Fibroblast of lung (primary cell): Measurements from ENCODE around the gene PLEKHS1.

ENCODE experiments used
- CTCF ChIP-seq, 2 donors: IDR thresholded peaks in 1 of 2; conservative IDR thresholded peaks in 1 of 2; 1 replicate in 1 of 2; 2 replicates in 1 of 2; pipeline ENCODE4 v1.5.1; 2011 to 2012; ENCODE audit warnings: low read length in 2 of 2, control low read depth in 1 of 2, inconsistent platforms in 1 of 2, low read depth in 1 of 2, mild to moderate bottlenecking in 1 of 2
- EZH2 ChIP-seq: IDR thresholded peaks from 2 replicates; pipeline ENCODE4 v1.5.1; 2012; ENCODE audit warnings: low read length, control low read depth, mild to moderate bottlenecking; ENCODE audit errors: missing control alignments

DNA sequence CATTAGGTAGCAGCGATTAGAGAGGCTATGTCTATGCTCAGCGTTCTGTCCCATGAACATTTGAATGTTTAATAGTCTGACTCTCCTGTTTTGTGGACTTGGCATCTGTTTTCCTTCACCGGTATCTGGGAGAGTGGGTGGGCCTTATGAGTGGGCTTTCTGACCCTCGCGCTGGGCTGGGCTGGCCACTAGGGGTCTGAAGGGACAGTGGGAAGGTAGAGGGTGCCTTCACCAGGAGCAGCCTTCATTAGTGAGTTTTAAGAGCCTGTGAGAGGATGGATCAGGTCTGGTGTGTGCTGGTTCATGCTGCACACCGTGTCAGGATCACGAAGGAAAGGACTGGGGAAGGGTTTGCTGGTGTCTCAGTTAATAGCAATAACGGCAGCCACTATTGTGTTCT is 69.0 kb downstream of the PLEKHS1 start:
- TF ChIP-seq CTCF (conservative IDR thresholded peaks at IDR 0.05 in 1 of 2, IDR thresholded peaks at IDR 0.05 in 1 of 2; ENCODE audit: low read depth in 1 of 2, low read length in 2 of 2) (peak in 1 of 2 donors; percentile 1), EZH2 (no peak)
